Colonic mucosa (tissue), 4 donors: ENCODE measurements around the gene TIAM1. TPM values are rescaled to one million over a fixed set of nuclear protein-coding genes. Genes with fewer than 3 reads are reported as not detected.

Source experiments
- DNase-seq: peaks from one replicate; pipeline ENCODE4 v3.0.0-alpha.2; 2020
- H3K27ac ChIP-seq: fragments of 200-600 bp; one replicate; pipeline ENCODE4 v1.8.0; 2021
- H3K27me3 ChIP-seq: fragments of 200-600 bp; one replicate; pipeline ENCODE4 v1.8.0; 2021
- H3K36me3 ChIP-seq: fragments of 200-600 bp; one replicate; pipeline ENCODE4 v1.8.0; 2021
- H3K4me1 ChIP-seq: fragments of 200-600 bp; one replicate; pipeline ENCODE4 v1.8.0; 2021; ENCODE audit warnings: mild to moderate bottlenecking
- H3K4me3 ChIP-seq: fragments of 200-600 bp; one replicate; pipeline ENCODE4 v1.8.0; 2021
- H3K9ac ChIP-seq, 2 donors: one replicate each; pipeline ENCODE4 v1.7.0; 2013; ENCODE audit warnings: control low read depth in 2 of 2, low read depth in 2 of 2, low read length in 2 of 2
- H3K9me3 ChIP-seq: fragments of 200-600 bp; one replicate; pipeline ENCODE4 v1.8.0; 2021
- CTCF ChIP-seq: fragments of 200-600 bp; IDR thresholded peaks from one replicate; pipeline ENCODE4 v1.8.0; 2022; ENCODE audit warnings: antibody characterized with exemption, mild to moderate bottlenecking
- intact Hi-C: fragments of 100-400 bp; cut with DNase I; formaldehyde crosslinking; loops from one replicate; pipeline ENCODE4 v1.14.1; 2022
- total RNA-seq, 2 donors: library from RNA; stranded (reverse); fragmentation: NEBNext Ultra II Directional in 1 of 2; extraction: Animal tissue kit (Norgen Biotek cat#: 25700) in 1 of 2; gene quantifications; one replicate each; pipeline ENCODE4 v1.2.1, GENCODE V29; 2021
- donor health status: healthy.
- donor health status: DM: no; HTN: no; CAD: no.
- donor health status: DM: no; HTN: no; CAD: no.

The TIAM1 gene
- total RNA-seq, 2 donors from 2014 or later = 5.7 to 5.8 TPM

GRCh38 chr21:31252611-31253010 is 91.5 kb downstream of the TIAM1 start:
- TF ChIP-seq CTCF = no peak
- Histone ChIP-seq H3K4me1 (no peaks in the 10 kb centered on the region), H3K4me3 (no peak overlapping the region), H3K9me3 (no peaks in the 10 kb centered on the region), H3K27me3 (no peaks in the 10 kb centered on the region), H3K27ac (no peak overlapping the region), H3K36me3 (no peaks in the 10 kb centered on the region), H3K9ac (no peak overlapping the region)
- no peak for DNase-seq
- intact Hi-C loops = no loop called here

GRCh38 chr21:31252091-31252490 is 92.0 kb downstream of the TIAM1 start:
- Histone ChIP-seq H3K4me3 (no peak overlapping the region), H3K27ac (no peak overlapping the region), H3K27me3 (no peaks in the 10 kb centered on the region), H3K9me3 (no peaks in the 10 kb centered on the region), H3K4me1 (no peaks in the 10 kb centered on the region), H3K36me3 (no peaks in the 10 kb centered on the region), H3K9ac (no peak overlapping the region)
- intact Hi-C loops = no loop called here
- no peak for DNase-seq
- TF ChIP-seq CTCF = no peak

DNA sequence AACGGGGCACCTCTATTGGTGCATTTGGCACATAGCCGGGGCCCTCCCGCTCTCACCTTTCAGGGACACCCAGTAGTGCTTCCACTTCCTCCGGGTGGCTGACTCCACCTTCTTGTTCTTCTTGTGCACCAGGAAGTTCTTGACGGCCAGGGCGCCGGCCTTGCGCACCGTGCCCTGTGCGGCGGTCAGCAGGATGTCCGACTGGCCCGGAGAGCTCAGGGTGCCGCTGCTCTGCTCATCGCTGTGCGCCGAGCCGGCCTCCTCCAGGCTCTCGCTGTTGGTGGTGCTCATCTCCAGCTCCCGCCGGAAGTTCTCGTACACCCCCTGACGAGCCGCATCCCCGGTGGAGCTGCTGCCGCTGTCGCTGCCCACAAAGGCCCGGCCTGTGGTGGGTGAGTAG is 92.4 kb downstream of the TIAM1 start:
- TF ChIP-seq CTCF = no peak
- Histone ChIP-seq H3K27me3 (no peaks in the 10 kb centered on the region), H3K4me3 (no peak overlapping the region), H3K36me3 (no peaks in the 10 kb centered on the region), H3K9me3 (no peaks in the 10 kb centered on the region), H3K9ac (no peak overlapping the region), H3K27ac (no peak overlapping the region), H3K4me1 (no peaks in the 10 kb centered on the region)
- intact Hi-C loops = no loop called here
- DNase-seq = no peak

GRCh38 chr21:31248598-31248997 is 95.5 kb downstream of the TIAM1 start:
- H3K27me3 ChIP-seq = no peaks in the 10 kb centered on the region
- no peaks in the 10 kb centered on the region for H3K4me1 ChIP-seq
- H3K27ac ChIP-seq = no peak overlapping the region
- H3K4me3 ChIP-seq = no peak overlapping the region
- H3K9ac ChIP-seq = no peak overlapping the region
- TF ChIP-seq CTCF = no peak
- no peaks in the 10 kb centered on the region for H3K9me3 ChIP-seq
- no peak for DNase-seq
- H3K36me3 ChIP-seq = no peaks in the 10 kb centered on the region
- intact Hi-C loops = no loop called here

DNA sequence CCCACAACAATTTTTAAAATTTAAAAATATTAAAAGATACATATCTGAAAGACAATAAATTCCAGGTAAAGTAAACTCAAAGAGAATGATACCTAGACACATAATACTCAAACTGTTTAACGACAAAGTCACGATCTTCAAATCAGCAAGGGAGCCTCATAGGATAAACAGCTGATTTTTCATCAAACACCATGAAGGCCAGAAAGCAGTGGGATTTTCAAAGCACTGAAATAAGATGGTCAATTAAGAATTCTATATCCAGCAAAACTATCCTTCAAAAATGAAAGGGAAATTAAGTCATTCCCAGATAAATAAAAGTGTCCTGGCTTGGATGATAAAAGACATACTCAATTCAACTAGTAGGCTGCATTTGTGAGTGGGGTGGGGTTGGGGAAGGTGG is 100.5 kb downstream of the TIAM1 start:
- H3K36me3 ChIP-seq = no peaks in the 10 kb centered on the region
- no peak for DNase-seq
- H3K9ac ChIP-seq = no peak overlapping the region
- no peaks in the 10 kb centered on the region for H3K4me1 ChIP-seq
- H3K4me3 ChIP-seq = no peak overlapping the region
- intact Hi-C loops = no loop called here
- no peaks in the 10 kb centered on the region for H3K27me3 ChIP-seq
- TF ChIP-seq CTCF = no peak
- no peak overlapping the region for H3K27ac ChIP-seq
- no peaks in the 10 kb centered on the region for H3K9me3 ChIP-seq

GRCh38 chr21:31236528-31236927 is 107.5 kb downstream of the TIAM1 start:
- Histone ChIP-seq H3K9ac (no peak overlapping the region), H3K4me3 (no peak overlapping the region), H3K9me3 (no peaks in the 10 kb centered on the region), H3K4me1 (no peaks in the 10 kb centered on the region), H3K27ac (no peak overlapping the region), H3K36me3 (no peaks in the 10 kb centered on the region), H3K27me3 (no peaks in the 10 kb centered on the region)
- no peak for TF ChIP-seq CTCF
- intact Hi-C loops = no loop called here
- no peak for DNase-seq
